A673 (cell line): Measurements from ENCODE around the gene CDK14. TPM values are rescaled to one million over a fixed set of nuclear protein-coding genes. Genes with fewer than 3 reads are reported as not detected.

ENCODE experiments used
- BruUV-seq: library from RNA; stranded (reverse); fragments of 400-500 nt; replicated peaks from 2 replicates; lab custom pipeline; 2021; lab: Mats Ljungman, UMichigan
- CTCF ChIA-PET: fragments of 300-600 bp; sonication (Branson Sonifier 250); formaldehyde crosslinking; loops from one replicate; lab custom pipeline; 2022; ENCODE audit warnings: antibody characterized with exemption; lab: Charles Lee
- POLR2A ChIA-PET: fragments of 300-600 bp; sonication (Branson Sonifier 250); formaldehyde crosslinking; loops from one replicate; lab custom pipeline; 2022; ENCODE audit warnings: antibody characterized with exemption; ENCODE audit not compliant: low non-redundant PET; lab: Charles Lee
- DNase-seq: peaks from one replicate; pipeline ENCODE4 v3.0.0-alpha.2; 2015; ENCODE audit warnings: low spot score
- H3K27ac ChIP-seq: fragments of 200-600 bp; sonication (generic); 2 replicates; pipeline ENCODE4 v1.5.1; 2016; ENCODE audit warnings: mixed run types, low read depth, mild to moderate bottlenecking, mixed read lengths, antibody characterized with exemption, low read length; ENCODE audit not compliant: poor library complexity, severe bottlenecking
- H3K27me3 ChIP-seq: fragments of 200-600 bp; sonication (generic); replicated peaks from 2 replicates; pipeline ENCODE4 v1.6.1; 2017; ENCODE audit warnings: mixed run types, low read depth, mild to moderate bottlenecking, mixed read lengths, antibody characterized with exemption, low read length; ENCODE audit not compliant: insufficient read depth, poor library complexity
- H3K36me3 ChIP-seq: fragments of 200-600 bp; sonication (generic); 2 replicates; pipeline ENCODE4 v1.6.1; 2016; ENCODE audit warnings: mixed run types, mild to moderate bottlenecking, mixed read lengths, antibody characterized with exemption, low read length; ENCODE audit not compliant: insufficient read depth, poor library complexity, severe bottlenecking
- H3K4me1 ChIP-seq: fragments of 200-600 bp; sonication (generic); 2 replicates; pipeline ENCODE4 v1.6.1; 2017; ENCODE audit warnings: mixed run types, mild to moderate bottlenecking, mixed read lengths, antibody characterized with exemption, low read length; ENCODE audit not compliant: insufficient read depth, poor library complexity, severe bottlenecking
- H3K4me3 ChIP-seq: fragments of 200-600 bp; sonication (generic); 2 replicates; pipeline ENCODE4 v1.5.1; 2016; ENCODE audit warnings: low read depth, mixed run types, mild to moderate bottlenecking, mixed read lengths, low read length; ENCODE audit not compliant: poor library complexity, severe bottlenecking
- H3K9me3 ChIP-seq: fragments of 200-600 bp; sonication (generic); 2 replicates; pipeline ENCODE4 v1.6.1; 2016; ENCODE audit warnings: mixed run types, low read depth, mild to moderate bottlenecking, mixed read lengths, antibody characterized with exemption, low read length; ENCODE audit not compliant: poor library complexity, severe bottlenecking
- EZH2 ChIP-seq: fragments of 200-600 bp; sonication (generic); IDR thresholded peaks from 2 replicates; pipeline ENCODE4 v1.6.1; 2017; ENCODE audit warnings: borderline replicate concordance, low read depth, mild to moderate bottlenecking, mixed read lengths, antibody characterized with exemption, low read length; ENCODE audit not compliant: poor library complexity, severe bottlenecking
- intact Hi-C: fragments of 100-400 bp; cut with micrococcal nuclease; formaldehyde crosslinking; loops from one replicate; pipeline ENCODE4 v1.10.0; 2022; ENCODE audit not compliant: unreplicated experiment
- total RNA-seq: library from RNA; stranded (reverse); gene quantifications from 2 replicates; pipeline ENCODE4 v1.2.3, GENCODE V29; 2021
- TF ChIP-seq, protein P1 (sequence below): fragments of 300-800, 200-600 bp; sonication (generic); conservative IDR thresholded peaks from 2 replicates; pipeline ENCODE4 v1.5.1; 2017; ENCODE audit warnings: low read depth, mild to moderate bottlenecking, antibody characterized with exemption, low read length, moderate library complexity, mixed read lengths

CDK14 gene
- total RNA-seq, 1 experiment from 2014 or later, result 128 TPM

DNA sequence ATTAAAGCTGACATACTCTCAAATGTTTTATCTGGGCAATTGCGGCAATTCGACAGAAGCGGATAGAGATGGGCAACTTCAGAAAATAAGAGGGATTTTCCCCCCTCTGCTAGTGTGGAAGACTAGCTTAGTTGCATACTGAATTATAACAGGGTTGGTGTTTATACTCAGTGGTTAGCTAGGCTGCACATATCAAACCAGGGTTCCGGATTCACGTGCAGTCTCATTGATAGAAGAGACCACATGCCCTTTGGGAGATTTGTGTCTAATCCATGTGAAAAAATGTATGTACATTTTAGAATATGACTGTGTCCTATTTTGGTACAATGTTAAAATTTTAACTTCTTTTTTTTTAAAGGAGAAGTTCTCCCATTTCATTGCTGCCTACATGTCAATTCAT, 531.2 kb downstream of the CDK14 start:
- no TSS peak for BruUV-seq

DNA sequence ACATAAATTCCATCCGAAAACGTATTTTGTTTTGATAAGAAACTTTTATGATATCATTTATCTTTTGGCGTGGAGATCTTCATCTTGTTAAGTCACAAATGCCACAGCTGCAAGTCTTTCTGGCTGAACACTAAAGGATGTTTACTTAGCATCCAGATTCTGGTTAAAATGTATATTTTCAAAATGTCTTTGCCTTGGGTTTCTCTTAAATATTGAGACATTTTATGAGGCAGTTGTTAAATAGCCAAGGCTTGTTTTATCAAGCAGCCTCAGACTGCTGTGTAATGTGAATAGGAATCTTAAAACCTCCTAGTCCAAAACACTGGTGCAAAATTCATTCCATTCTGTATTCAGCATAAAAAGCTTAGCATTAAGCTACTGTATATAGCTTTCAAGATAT, 531.8 kb downstream of the CDK14 start:
- TF ChIP-seq, protein P1, sequence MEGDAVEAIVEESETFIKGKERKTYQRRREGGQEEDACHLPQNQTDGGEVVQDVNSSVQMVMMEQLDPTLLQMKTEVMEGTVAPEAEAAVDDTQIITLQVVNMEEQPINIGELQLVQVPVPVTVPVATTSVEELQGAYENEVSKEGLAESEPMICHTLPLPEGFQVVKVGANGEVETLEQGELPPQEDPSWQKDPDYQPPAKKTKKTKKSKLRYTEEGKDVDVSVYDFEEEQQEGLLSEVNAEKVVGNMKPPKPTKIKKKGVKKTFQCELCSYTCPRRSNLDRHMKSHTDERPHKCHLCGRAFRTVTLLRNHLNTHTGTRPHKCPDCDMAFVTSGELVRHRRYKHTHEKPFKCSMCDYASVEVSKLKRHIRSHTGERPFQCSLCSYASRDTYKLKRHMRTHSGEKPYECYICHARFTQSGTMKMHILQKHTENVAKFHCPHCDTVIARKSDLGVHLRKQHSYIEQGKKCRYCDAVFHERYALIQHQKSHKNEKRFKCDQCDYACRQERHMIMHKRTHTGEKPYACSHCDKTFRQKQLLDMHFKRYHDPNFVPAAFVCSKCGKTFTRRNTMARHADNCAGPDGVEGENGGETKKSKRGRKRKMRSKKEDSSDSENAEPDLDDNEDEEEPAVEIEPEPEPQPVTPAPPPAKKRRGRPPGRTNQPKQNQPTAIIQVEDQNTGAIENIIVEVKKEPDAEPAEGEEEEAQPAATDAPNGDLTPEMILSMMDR, result no peak
- no peak for TF ChIP-seq EZH2
- no peak for DNase-seq

More for the DNA sequence above, 531.2 kb downstream of the CDK14 start:
- intact Hi-C loops, result no loop called here
- DNase-seq, result no peak
- TF ChIP-seq, protein P1, result no peak
- no peak for TF ChIP-seq EZH2
- Histone ChIP-seq H3K4me1 (peaks cover 22% of the 10 kb centered on the region), H3K4me3 (no peak overlapping the region), H3K27me3 (no peaks in the 10 kb centered on the region), H3K27ac (no peak overlapping the region), H3K36me3 (no peaks in the 10 kb centered on the region), H3K9me3 (no peaks in the 10 kb centered on the region)
- POLR2A ChIA-PET, result no interaction called here
- CTCF ChIA-PET, result no interaction called here

DNA sequence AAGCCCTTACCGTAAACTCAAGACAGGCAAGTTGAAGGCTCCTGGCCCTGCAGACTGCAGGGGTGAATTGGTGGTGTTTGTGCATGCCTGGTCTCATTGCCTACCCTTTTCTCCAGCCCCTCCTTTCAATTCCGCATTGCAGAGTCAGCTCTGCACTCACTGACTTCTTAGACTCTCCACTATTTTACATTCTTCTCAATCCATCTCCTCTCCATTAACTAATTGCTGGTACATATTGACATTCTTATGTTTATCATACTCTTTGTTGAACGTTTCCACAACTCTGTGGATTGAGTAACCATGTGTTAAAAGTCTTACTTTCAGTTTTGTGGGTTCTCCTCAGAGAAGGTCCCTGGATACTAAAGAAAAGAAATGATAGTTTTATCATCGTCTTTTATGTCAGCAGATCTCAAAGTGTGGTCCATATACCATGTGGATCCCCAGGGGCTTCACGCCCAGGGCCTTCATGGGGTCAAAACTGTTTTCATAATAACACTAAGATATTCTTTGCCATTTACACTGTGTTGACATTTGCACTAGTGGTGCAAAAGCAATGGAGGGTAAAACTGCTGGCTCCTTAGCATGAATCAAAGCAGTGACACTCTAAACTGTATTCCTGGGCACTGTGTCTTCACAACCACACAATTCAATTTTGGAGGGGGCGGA, 532.7 kb downstream of the CDK14 start:
- CTCF ChIA-PET, result no interaction called here
- intact Hi-C loops, result no loop called here
- H3K27me3 ChIP-seq, result no peaks in the 10 kb centered on the region
- DNase-seq, result no peak
- no peaks in the 10 kb centered on the region for H3K36me3 ChIP-seq
- no peak overlapping the region for H3K4me3 ChIP-seq
- no TSS peak for BruUV-seq
- no peaks in the 10 kb centered on the region for H3K9me3 ChIP-seq
- no peak for TF ChIP-seq EZH2
- TF ChIP-seq, protein P1, result no peak
- H3K27ac ChIP-seq, result no peak overlapping the region
- peaks cover 22% of the 10 kb centered on the region for H3K4me1 ChIP-seq
- POLR2A ChIA-PET, result no interaction called here

More for the DNA sequence above, 531.8 kb downstream of the CDK14 start:
- Histone ChIP-seq H3K27me3 (no peaks in the 10 kb centered on the region), H3K4me1 (peaks cover 22% of the 10 kb centered on the region), H3K36me3 (no peaks in the 10 kb centered on the region), H3K9me3 (no peaks in the 10 kb centered on the region), H3K27ac (no peak overlapping the region), H3K4me3 (no peak overlapping the region)
- intact Hi-C loops, result no loop called here
- ChIA-PET CTCF (no interaction called here), POLR2A (interaction anchor here (0.7 kb wide), 1 partner anchor 225 kb away, joined by 3 read pairs; no protein-coding TSS in a partner anchor)
- no TSS peak for BruUV-seq
